Measurements from ENCODE around the gene TNFRSF1B. TPM values are rescaled to one million over a fixed set of nuclear protein-coding genes. Genes with fewer than 3 reads are reported as not detected.

The TNFRSF1B gene
- total RNA-seq, 4 donors from 2014 or later: 27.4 to 62.1 (median 43.5) TPM

GRCh38 chr1:12158357-12159092, 8.3 kb upstream of the TNFRSF1B start:
- Histone ChIP-seq H3K4me1 (peaks cover 0 to 31% (median 18%) of the 10 kb centered on the region in 4 donors), H3K27ac (peak overlapping the region in 2 of 4 donors; percentile 30 to 33), H3K36me3 (no peaks in the 10 kb centered on the region), H3K9me3 (no peaks in the 10 kb centered on the region), H3K4me3 (no peak overlapping the region), H3K27me3 (no peaks in the 10 kb centered on the region)
- no peak for DNase-seq (ENCODE audit: low spot score in 2 of 2)
- 60 to 61% methylated on average over 22 of the region's 22 CpGs for WGBS, 2 donors
- TF ChIP-seq CTCF (IDR thresholded peaks at IDR 0.05) (no peak), POLR2A (IDR thresholded peaks at IDR 0.05) (no peak), EP300 (IDR thresholded peaks at IDR 0.05) (no peak)

- 84 to 86% methylated on average over 7 of the region's 7 CpGs for WGBS, 2 donors
- H3K27ac ChIP-seq: no peak overlapping the region
- no peak for DNase-seq (ENCODE audit: low spot score in 2 of 2)
- TF ChIP-seq EP300 (IDR thresholded peaks at IDR 0.05) (no peak), CTCF (IDR thresholded peaks at IDR 0.05) (no peak), POLR2A (IDR thresholded peaks at IDR 0.05) (no peak)
- H3K4me1 ChIP-seq: peaks cover 0 to 30% (median 17%) of the 10 kb centered on the region in 4 donors
- H3K27me3 ChIP-seq: no peaks in the 10 kb centered on the region
- no peaks in the 10 kb centered on the region for H3K36me3 ChIP-seq
- H3K9me3 ChIP-seq: no peaks in the 10 kb centered on the region
- no peak overlapping the region for H3K4me3 ChIP-seq
These were observed 7.0 kb upstream of the TNFRSF1B start for GRCh38 chr1:12159816-12160215.

DNA sequence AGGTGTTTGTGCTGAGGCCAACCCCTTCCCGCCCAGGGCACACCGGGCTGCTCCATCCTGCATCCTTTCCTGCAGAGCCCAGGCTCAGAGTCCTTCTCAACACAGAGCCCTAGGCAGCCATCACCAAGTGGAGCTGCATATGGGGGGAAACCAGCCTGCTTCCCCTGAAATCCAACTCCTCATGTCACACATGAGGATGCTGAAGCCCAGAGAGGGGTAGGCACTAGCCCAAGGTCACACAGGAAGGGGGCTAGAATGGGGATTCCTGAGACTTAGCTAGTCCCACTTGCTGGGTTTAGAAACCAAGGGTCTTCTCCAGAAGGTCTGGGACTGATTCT, 5.5 kb upstream of the TNFRSF1B start:
- no peaks in the 10 kb centered on the region for H3K36me3 ChIP-seq
- H3K4me1 ChIP-seq: peaks cover 0 to 39% (median 20%) of the 10 kb centered on the region in 4 donors
- no peak for DNase-seq (ENCODE audit: low spot score in 2 of 2)
- TF ChIP-seq CTCF (IDR thresholded peaks at IDR 0.05) (no peak), POLR2A (IDR thresholded peaks at IDR 0.05) (no peak), EP300 (IDR thresholded peaks at IDR 0.05) (no peak)
- WGBS, 2 donors: 72 to 84% methylated on average over 2 of the region's 2 CpGs
- H3K4me3 ChIP-seq: no peak overlapping the region
- H3K27ac ChIP-seq: peak overlapping the region; percentile 36 to 83 (median 77)
- H3K9me3 ChIP-seq: no peaks in the 10 kb centered on the region
- H3K27me3 ChIP-seq: no peaks in the 10 kb centered on the region

DNA sequence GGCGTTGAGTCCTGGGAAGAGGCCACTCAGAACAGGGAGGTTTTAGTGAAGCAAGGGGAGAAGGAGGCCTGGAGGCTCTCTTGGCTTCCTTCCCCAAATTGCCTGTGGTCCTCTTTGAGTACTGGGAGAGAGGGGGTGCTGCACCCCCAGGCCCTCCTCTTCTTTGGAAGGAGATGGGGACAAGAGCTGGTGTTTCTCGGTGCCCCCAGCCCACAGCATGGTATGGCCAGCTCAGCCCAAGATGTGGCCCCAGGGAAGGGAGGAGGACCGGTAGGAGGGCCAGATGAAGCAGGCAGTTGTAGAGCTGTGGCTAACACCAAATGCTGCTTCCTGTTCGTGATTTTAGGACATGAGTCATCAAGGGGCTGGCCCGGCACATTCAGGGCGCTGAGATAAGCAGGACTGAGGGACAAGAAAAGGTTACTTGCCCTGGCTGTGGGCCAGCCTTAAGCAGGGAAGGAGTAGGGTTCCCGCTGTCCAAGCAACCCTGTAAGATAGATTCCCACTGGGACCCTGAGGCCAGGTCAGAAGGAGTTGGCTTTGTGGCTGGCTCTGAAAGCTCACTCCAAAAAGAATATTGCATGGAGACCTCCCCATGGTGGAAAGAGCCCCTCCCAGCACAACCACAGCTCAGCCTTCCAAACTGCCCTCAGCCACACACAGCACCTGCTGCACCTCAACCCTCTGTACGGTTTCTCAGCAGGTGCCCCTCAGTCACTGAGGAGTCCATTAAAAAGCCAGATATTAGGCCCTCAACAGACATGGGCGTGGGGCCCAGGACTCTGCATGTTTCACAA, 4.9 kb upstream of the TNFRSF1B start:
- no peaks in the 10 kb centered on the region for H3K9me3 ChIP-seq
- peaks cover 0 to 43% (median 22%) of the 10 kb centered on the region in 4 donors for H3K4me1 ChIP-seq
- no peaks in the 10 kb centered on the region for H3K36me3 ChIP-seq
- TF ChIP-seq CTCF (IDR thresholded peaks at IDR 0.05) (no peak), POLR2A (IDR thresholded peaks at IDR 0.05) (peak in 1 of 2 donors; percentile 21), EP300 (IDR thresholded peaks at IDR 0.05) (peak in 1 of 2 donors; percentile 87)
- DNase-seq (ENCODE audit: low spot score in 2 of 2): peak; percentile 67 to 77
- WGBS, 2 donors: 24 to 28% methylated on average over 8 to 9 of the region's 9 CpGs
- no peak overlapping the region for H3K4me3 ChIP-seq
- H3K27ac ChIP-seq: peak overlapping the region; percentile 36 to 83 (median 77)
- no peaks in the 10 kb centered on the region for H3K27me3 ChIP-seq

All from tibial nerve (tissue), 4 donors.